Naive thymus-derived CD4-positive, alpha-beta T cell (primary cell): ENCODE results near the gene MEIOSIN. TPM values are rescaled to one million over a fixed set of nuclear protein-coding genes. Genes with fewer than 3 reads are reported as not detected.
"Not testable (repeated sequence)": the region's sequence is repeated elsewhere in the genome, so short reads cannot be mapped to it uniquely, and the experiment has no call there.

Experiments used
- ATAC-seq: fragments of 150-1000 bp; cut with Tn5 transposase; 2 replicates; pipeline ENCODE4 v1.10.0; 2021; ENCODE audit warnings: mild to moderate bottlenecking, moderate library complexity
- CTCF ChIA-PET: fragments of 350-600 bp; sonication (Branson Sonifier 250); formaldehyde crosslinking; loops from one replicate; lab custom pipeline; 2021; ENCODE audit warnings: antibody characterized with exemption; lab: Charles Lee
- POLR2A ChIA-PET: fragments of 350-600 bp; sonication (Branson Sonifier 250); formaldehyde crosslinking; loops from one replicate; lab custom pipeline; 2021; ENCODE audit warnings: antibody characterized with exemption, inconsistent platforms; lab: Charles Lee
- DNase-seq, 9 donors: peaks; one replicate each; pipeline versions ENCODE4 v3.0.0 to v3.0.0-alpha.2; 2020 to 2022; ENCODE audit warnings: mixed read lengths in 1 of 9
- H3K27ac ChIP-seq: one replicate; pipeline ENCODE4 v1.7.0; 2013; ENCODE audit warnings: mild to moderate bottlenecking, low read depth, low read length, moderate library complexity
- H3K27me3 ChIP-seq, 2 donors: one replicate each; pipeline ENCODE4 v1.7.0; 2013; ENCODE audit warnings: low read length in 2 of 2, mild to moderate bottlenecking in 2 of 2, moderate library complexity in 2 of 2; ENCODE audit not compliant: control insufficient read depth in 2 of 2, insufficient read depth in 2 of 2
- H3K36me3 ChIP-seq, 3 experiments: 1 replicate in 2 of 3; 2 replicates in 1 of 3; pipeline ENCODE4 v1.7.0; 2013; ENCODE audit warnings: low read length in 3 of 3, mild to moderate bottlenecking in 3 of 3, moderate library complexity in 1 of 3; ENCODE audit not compliant: insufficient read depth in 3 of 3, control insufficient read depth in 2 of 3
- H3K4me1 ChIP-seq, 2 donors: one replicate each; pipeline ENCODE4 v1.7.0; 2013; ENCODE audit warnings: low read length in 2 of 2, mild to moderate bottlenecking in 2 of 2, moderate library complexity in 1 of 2; ENCODE audit not compliant: control insufficient read depth in 2 of 2, insufficient read depth in 2 of 2
- H3K4me3 ChIP-seq: 2 replicates; pipeline ENCODE4 v1.7.0; 2013; ENCODE audit warnings: mild to moderate bottlenecking, low read length
- H3K9me3 ChIP-seq, 3 experiments: 1 replicate in 2 of 3; 2 replicates in 1 of 3; pipeline ENCODE4 v1.7.0; 2013; ENCODE audit warnings: low read length in 3 of 3; ENCODE audit not compliant: control insufficient read depth in 2 of 3
- H3K27ac Mint-ChIP-seq, 9 donors: one replicate each; pipeline ENCODE4 v1.8.0; 2020 to 2022; ENCODE audit warnings: mixed read lengths in 9 of 9, mild to moderate bottlenecking in 8 of 9, moderate library complexity in 5 of 9, inconsistent platforms in 2 of 9
- H3K27me3 Mint-ChIP-seq, 5 donors: one replicate each; pipeline ENCODE4 v1.8.0; 2021 to 2022; ENCODE audit warnings: mixed read lengths in 5 of 5, mild to moderate bottlenecking in 1 of 5
- H3K36me3 Mint-ChIP-seq, 5 donors: one replicate each; pipeline ENCODE4 v1.8.0; 2020 to 2022; ENCODE audit warnings: mixed read lengths in 5 of 5, mild to moderate bottlenecking in 3 of 5, inconsistent platforms in 1 of 5
- H3K4me1 Mint-ChIP-seq, 7 donors: one replicate each; pipeline ENCODE4 v1.8.0; 2020 to 2022; ENCODE audit warnings: mixed read lengths in 7 of 7, mild to moderate bottlenecking in 3 of 7, inconsistent platforms in 1 of 7
- H3K4me3 Mint-ChIP-seq, 10 donors: one replicate each; pipeline ENCODE4 v1.8.0; 2020 to 2022; ENCODE audit warnings: mild to moderate bottlenecking in 10 of 10, mixed read lengths in 10 of 10, moderate library complexity in 6 of 10, inconsistent platforms in 2 of 10
- H3K9me3 Mint-ChIP-seq, 11 donors: one replicate each; pipeline ENCODE4 v1.8.0; 2020 to 2022; ENCODE audit warnings: mixed read lengths in 11 of 11, mild to moderate bottlenecking in 4 of 11, inconsistent platforms in 1 of 11, moderate library complexity in 1 of 11
- intact Hi-C, 2 donors: fragments of 100-400 bp; cut with micrococcal nuclease; formaldehyde crosslinking; loops; one replicate each; pipeline ENCODE4 v1.15.1; 2023
- polyA plus RNA-seq, 2 donors: library from polyadenylated mRNA; unstranded; fragments of 300-500 nt; fragmentation: Illumina TruSeq; gene quantifications; one replicate each; pipeline ENCODE4 v1.2.3, GENCODE V29; 2021
- total RNA-seq, 6 experiments: library from RNA in 5 of 6; stranded (reverse) in 5 of 6; gene quantifications; 1 replicate in 5 of 6; 2 replicates in 1 of 6; pipeline ENCODE4 v1.2.3 and lab custom pipeline; 2021 to 2026

MEIOSIN gene, protein sequence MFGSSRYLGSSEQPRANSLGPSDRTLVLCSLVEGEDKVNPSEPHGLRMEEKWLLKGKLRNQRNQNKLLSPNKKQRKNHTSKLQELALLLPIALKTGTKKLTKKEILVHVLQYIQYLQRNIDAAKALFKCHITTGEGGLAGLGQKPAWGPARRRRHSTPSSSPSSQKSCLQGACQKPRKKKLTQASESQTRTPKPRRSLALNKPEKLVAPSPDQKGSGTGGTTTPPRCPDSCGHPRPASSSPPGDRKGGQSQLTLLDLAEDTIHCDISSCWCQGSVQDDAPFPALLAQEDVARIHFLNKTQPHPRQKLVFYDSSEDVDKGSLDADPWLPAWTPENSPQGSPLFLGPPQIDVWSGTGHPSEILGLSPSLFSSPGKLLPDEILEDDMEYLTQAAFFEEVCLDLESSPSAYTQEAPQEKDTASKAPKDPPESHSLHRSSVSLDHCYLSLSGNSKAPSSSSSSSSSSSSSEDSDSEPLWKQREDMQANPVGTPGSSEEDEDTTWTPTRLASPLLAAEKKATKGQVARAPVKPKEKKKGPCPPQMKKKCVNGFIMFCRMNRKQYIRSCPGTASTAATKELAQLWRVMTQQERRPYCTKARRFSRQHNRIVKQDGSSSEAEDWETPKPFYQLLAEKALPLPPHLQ
- total RNA-seq (not detected), polyA plus RNA-seq (not detected), total RNA-seq (lab: John Stamatoyannopoulos, UW) (not detected)

DNA sequence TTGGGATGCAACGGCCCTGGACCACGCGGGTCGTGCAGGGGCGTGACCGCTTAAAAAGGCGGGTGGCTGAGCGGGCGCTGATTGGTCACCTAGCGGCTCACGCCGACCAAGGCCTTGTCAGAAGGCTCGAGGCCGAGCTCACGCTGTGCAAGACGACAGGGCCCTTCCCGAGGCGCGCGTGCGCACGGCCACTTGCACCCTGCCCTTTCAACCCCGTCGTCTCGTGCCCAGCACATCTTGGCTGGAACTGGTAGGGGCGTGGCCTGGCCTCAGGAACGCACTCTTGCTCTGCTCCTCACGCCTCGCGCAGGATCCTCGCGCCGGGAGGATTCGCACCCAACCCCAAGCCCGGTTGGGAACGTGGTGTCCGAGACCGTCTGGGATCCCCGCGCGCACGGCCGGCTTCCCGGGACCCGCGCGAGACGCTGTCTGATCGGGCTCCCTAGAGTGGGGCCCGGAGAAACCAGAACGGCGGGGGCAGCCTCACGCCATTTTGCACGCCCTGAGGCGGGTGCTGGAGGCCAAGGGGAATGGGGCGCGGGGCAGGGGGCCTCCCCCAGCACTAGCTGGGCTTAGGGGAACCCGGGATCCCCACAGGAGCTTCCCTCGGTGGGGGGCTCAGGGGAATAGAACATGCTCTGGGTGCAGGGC is at the start of gene MEIOSIN:
Gene MEIOSIN, plus strand, starts transcription at position 280 of the 651 bp plus-strand sequence. CDS start 1,938 bp downstream, outside the sequence.
- peak within 1 kb of the TSS in 3 of 10 donors; percentile 20 to 51 (median 32) for H3K4me3 Mint-ChIP-seq
- H3K27ac ChIP-seq: no peak within 1 kb of the TSS
- DNase-seq (no peak), ATAC-seq (no peak)
- POLR2A ChIA-PET: interaction anchor here (1.6 kb wide), 1 partner anchor 17 kb away, joined by 4 read pairs; no protein-coding TSS in a partner anchor
- H3K9me3 ChIP-seq: no peaks in the 10 kb centered on the region
- CTCF ChIA-PET: no interaction called here
- peaks cover 14 to 25% (median 20%) of the 10 kb centered on the region in 7 donors for H3K4me1 Mint-ChIP-seq
- peaks cover 0 to 5% (median 0%) of the 10 kb centered on the region in 5 donors for H3K36me3 Mint-ChIP-seq
- H3K9me3 Mint-ChIP-seq: no peaks in the 10 kb centered on the region
- peaks cover 6 to 12% of the 10 kb centered on the region in 2 donors for H3K4me1 ChIP-seq
- H3K4me3 ChIP-seq: no peak within 1 kb of the TSS
- H3K36me3 ChIP-seq: peaks cover 0 to 5% (median 0%) of the 10 kb centered on the region in 3 experiments
- intact Hi-C loops: loop anchor here in 1 of 2 donors (5.0 kb wide), 1 partner anchor 326 kb away; the partner anchor contains the start of genes POLR1G and PPP1R13L
- no peaks in the 10 kb centered on the region for H3K27me3 ChIP-seq
- H3K27ac Mint-ChIP-seq: no peak within 1 kb of the TSS
- H3K27me3 Mint-ChIP-seq: peaks cover 0 to 10% (median 0%) of the 10 kb centered on the region in 5 donors

DNA sequence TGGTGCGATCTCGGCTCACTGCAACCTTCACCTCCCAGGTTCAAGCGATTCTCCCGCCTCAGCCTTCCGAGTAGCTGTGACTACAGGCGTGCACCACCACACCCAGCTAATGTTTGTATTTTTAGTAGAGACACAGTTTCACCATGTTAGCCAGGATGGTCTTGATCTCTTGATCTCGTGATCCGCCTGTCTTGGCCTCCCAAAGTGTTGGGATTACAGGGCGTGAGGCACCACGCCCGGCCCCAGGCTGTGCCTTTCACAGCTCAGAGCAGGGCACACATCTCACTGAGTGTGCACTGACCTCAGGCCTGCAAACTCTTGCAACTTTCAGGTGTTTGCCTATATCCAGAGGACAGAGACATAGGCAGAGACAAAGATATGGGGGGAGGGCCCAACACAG is 48.2 kb upstream of the MEIOSIN start:
- CTCF ChIA-PET: interaction anchor here (0.8 kb wide), 1 partner anchor 10 kb away, joined by 3 read pairs; no protein-coding TSS in a partner anchor
- Mint-ChIP-seq H3K36me3 (peaks cover 0 to 33% (median 7%) of the 10 kb centered on the region in 5 donors), H3K4me1 (peaks cover 5 to 16% (median 12%) of the 10 kb centered on the region in 7 donors)
- ATAC-seq, H3K4me3 ChIP-seq, H3K9me3 Mint-ChIP-seq, intact Hi-C loops, DNase-seq, H3K27ac ChIP-seq, H3K27me3 Mint-ChIP-seq, H3K4me3 Mint-ChIP-seq, H3K27ac Mint-ChIP-seq, H3K9me3 ChIP-seq, H3K27me3 ChIP-seq: not testable (repeated sequence)
- POLR2A ChIA-PET: interaction anchor here (0.8 kb wide), 1 partner anchor 17 kb away, joined by 3 read pairs; the partner anchor contains the start of gene GIPR
- Histone ChIP-seq H3K4me1 (peaks cover 6 to 11% of the 10 kb centered on the region in 2 donors), H3K36me3 (peaks cover 5 to 51% (median 15%) of the 10 kb centered on the region in 3 experiments)

DNA sequence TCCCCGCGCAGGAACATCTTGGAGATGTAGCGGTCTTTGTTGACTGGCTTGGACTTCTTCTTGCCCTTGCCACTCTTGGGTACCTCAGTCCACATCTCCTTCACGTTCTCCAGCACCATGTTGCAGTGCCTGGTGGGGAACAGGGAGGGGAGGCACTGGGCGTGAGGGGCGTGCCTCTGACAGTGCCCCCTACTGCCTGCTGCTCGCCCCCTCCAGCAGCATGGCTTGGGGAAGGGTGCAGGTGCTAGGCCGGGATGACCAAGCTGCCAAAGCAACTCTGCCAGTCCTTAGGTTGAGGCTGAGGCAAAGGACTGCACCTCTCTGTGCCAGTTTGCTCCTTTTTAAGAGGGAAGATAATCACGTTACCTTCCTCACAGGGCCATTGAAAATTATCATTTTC is 45.6 kb upstream of the MEIOSIN start:
- no peaks in the 10 kb centered on the region for H3K9me3 Mint-ChIP-seq
- Histone ChIP-seq H3K27ac (no peak overlapping the region), H3K4me3 (no peak overlapping the region), H3K36me3 (peaks cover 5 to 51% (median 15%) of the 10 kb centered on the region in 3 experiments), H3K27me3 (no peaks in the 10 kb centered on the region), H3K9me3 (no peaks in the 10 kb centered on the region), H3K4me1 (peaks cover 0 to 6% of the 10 kb centered on the region in 2 donors)
- peaks cover 0 to 2% (median 0%) of the 10 kb centered on the region in 5 donors for H3K27me3 Mint-ChIP-seq
- no peak overlapping the region for H3K27ac Mint-ChIP-seq
- ATAC-seq: no peak
- H3K4me3 Mint-ChIP-seq: no peak overlapping the region
- H3K4me1 Mint-ChIP-seq: peaks cover 11 to 28% (median 18%) of the 10 kb centered on the region in 7 donors
- DNase-seq: no peak
- intact Hi-C loops: no loop called here
- CTCF ChIA-PET: interaction anchor here (0.5 kb wide), 1 partner anchor 199 kb away, joined by 3 read pairs; the partner anchor contains the start of gene IRF2BP1
- POLR2A ChIA-PET: interaction anchor here (0.6 kb wide), 2 partner anchors 17 to 22 kb away, joined by 3 read pairs; no protein-coding TSS in a partner anchor
- peaks cover 0 to 33% (median 11%) of the 10 kb centered on the region in 5 donors for H3K36me3 Mint-ChIP-seq

DNA sequence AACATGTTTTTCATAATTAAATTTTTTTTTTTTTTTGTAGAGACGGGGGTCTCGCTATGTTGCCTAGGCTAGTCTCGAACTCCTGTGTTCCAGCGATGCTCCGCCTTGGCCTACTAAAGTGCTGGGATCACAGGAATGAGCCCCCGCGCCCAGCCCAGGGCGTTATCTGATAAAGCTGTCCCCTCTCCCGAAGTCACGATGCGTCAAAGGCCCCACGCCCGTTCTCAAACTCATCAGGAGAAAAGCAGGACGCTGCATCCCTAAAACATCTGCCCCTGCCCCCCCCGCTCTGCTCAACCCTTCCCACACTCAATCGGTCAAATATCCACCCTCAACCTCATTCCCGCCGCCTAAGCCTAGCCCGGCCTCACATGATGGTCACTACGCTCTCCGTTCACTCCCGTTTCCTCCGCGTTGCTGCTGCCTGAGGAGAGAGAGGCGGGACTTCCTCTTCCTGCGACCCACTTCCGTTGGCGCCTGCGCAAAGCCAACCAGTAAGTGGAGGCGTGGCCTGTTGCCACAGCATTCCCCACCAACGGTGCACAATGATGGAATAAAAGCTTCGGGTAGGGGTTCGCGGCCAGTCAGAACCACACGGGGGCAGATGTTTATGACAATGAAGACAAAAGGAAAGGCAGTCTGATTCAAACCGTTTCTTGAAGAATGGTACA is 41.6 kb upstream of the MEIOSIN start, which contains the start of gene SNRPD2:
Gene SNRPD2, minus strand, starts transcription at position 438 of the 671 bp plus-strand sequence. Its CDS starts 65 bp downstream, at position 373.
- H3K36me3 Mint-ChIP-seq: peaks cover 0 to 18% (median 8%) of the 10 kb centered on the region in 5 donors
- H3K27ac Mint-ChIP-seq: peak within 1 kb of the TSS; percentile 94 to 98 (median 96)
- H3K4me1 Mint-ChIP-seq: peaks cover 11 to 38% (median 20%) of the 10 kb centered on the region in 7 donors
- H3K4me1 ChIP-seq: peaks cover 7 to 15% of the 10 kb centered on the region in 2 donors
- no peaks in the 10 kb centered on the region for H3K9me3 Mint-ChIP-seq
- peak within 1 kb of the TSS; percentile 89 to 99 (median 97) for H3K4me3 Mint-ChIP-seq
- intact Hi-C loops: loop anchor here (1.0 to 10.0 kb wide), 28 partner anchors 10 to 734 kb away; partner anchors contain the start of genes DMWD (in 2 of the 2), FBXO46 (in 2 of the 2), OPA3 (in 2 of the 2) and POLR1G (in 2 of the 2)
- H3K9me3 ChIP-seq: no peaks in the 10 kb centered on the region
- H3K27me3 Mint-ChIP-seq: peaks cover 0 to 2% (median 0%) of the 10 kb centered on the region in 5 donors
- ATAC-seq (peak; percentile 67), DNase-seq (peak in 7 of 9 donors; percentile 90 to 96 (median 95))
- POLR2A ChIA-PET: interaction anchor here (0.9 to 3.1 kb wide), 10 partner anchors 10 to 211 kb away, joined by 3 to 22 read pairs (median 7); partner anchors contain the start of genes FBXO46, MYPOP and SIX5
- H3K27ac ChIP-seq: peak within 1 kb of the TSS; percentile 89
- H3K27me3 ChIP-seq: no peaks in the 10 kb centered on the region
- H3K4me3 ChIP-seq: peak within 1 kb of the TSS; percentile 90
- CTCF ChIA-PET: interaction anchor here (0.6 to 3.4 kb wide), 5 partner anchors 11 to 49 kb away, joined by 3 to 33 read pairs (median 13); no protein-coding TSS in a partner anchor
- peaks cover 5 to 35% (median 12%) of the 10 kb centered on the region in 3 experiments for H3K36me3 ChIP-seq
